Islet precursor cell (in vitro differentiated cells): Measurements from ENCODE around the gene GRID1.

Experiments used
- DNase-seq: peaks from one replicate; pipeline ENCODE4 v3.0.0-alpha.2; 2018

The GRID1 gene

GRCh38 chr10:86226016-86226415, 140.6 kb downstream of the GRID1 start:
- DNase-seq, result no peak

- peak; percentile 86 for DNase-seq
Observed at GRCh38 chr10:86225103-86225782, 141.4 kb downstream of the GRID1 start.

GRCh38 chr10:86224354-86225102, 142.1 kb downstream of the GRID1 start:
- peak; percentile 78 for DNase-seq

- no peak for DNase-seq
Observed at GRCh38 chr10:86223256-86223655, 143.3 kb downstream of the GRID1 start.

- DNase-seq, result no peak
Observed at GRCh38 chr10:86222687-86223086, 143.9 kb downstream of the GRID1 start.

GRCh38 chr10:86222336-86222650, 144.3 kb downstream of the GRID1 start:
- DNase-seq, result no peak

- no peak for DNase-seq
Observed at GRCh38 chr10:86221442-86222335, 144.9 kb downstream of the GRID1 start.

GRCh38 chr10:86220626-86221025, 146.0 kb downstream of the GRID1 start:
- no peak for DNase-seq

- DNase-seq, result no peak
Observed at GRCh38 chr10:86219271-86219670, 147.3 kb downstream of the GRID1 start.

- no peak for DNase-seq
Observed at GRCh38 chr10:86218842-86219241, 147.8 kb downstream of the GRID1 start.

- DNase-seq, result no peak
Observed at GRCh38 chr10:86218160-86218559, 148.4 kb downstream of the GRID1 start.

GRCh38 chr10:86217371-86218080, 149.1 kb downstream of the GRID1 start:
- no peak for DNase-seq

GRCh38 chr10:86216886-86217285, 149.7 kb downstream of the GRID1 start:
- no peak for DNase-seq

- DNase-seq, result no peak
Observed at GRCh38 chr10:86215712-86216111, 150.9 kb downstream of the GRID1 start.

GRCh38 chr10:86215046-86215445, 151.5 kb downstream of the GRID1 start:
- no peak for DNase-seq

GRCh38 chr10:86213148-86213547, 153.4 kb downstream of the GRID1 start:
- DNase-seq, result no peak

- no peak for DNase-seq
Observed at GRCh38 chr10:86212391-86212700, 154.2 kb downstream of the GRID1 start.

- DNase-seq, result no peak
Observed at GRCh38 chr10:86211691-86212390, 154.8 kb downstream of the GRID1 start.

GRCh38 chr10:86210416-86210815, 156.2 kb downstream of the GRID1 start:
- no peak for DNase-seq

GRCh38 chr10:86209726-86210125, 156.9 kb downstream of the GRID1 start:
- no peak for DNase-seq

- DNase-seq, result no peak
Observed at GRCh38 chr10:86207226-86207625, 159.4 kb downstream of the GRID1 start.

GRCh38 chr10:86206240-86206579, 160.4 kb downstream of the GRID1 start:
- DNase-seq, result no peak
